GDM1 (cell line): ENCODE measurements around the gene SSBP3.

Experiments used
- DNase-seq: peaks from one replicate; lab custom pipeline; 2025; lab: John Stamatoyannopoulos, UW

SSBP3 gene

DNA sequence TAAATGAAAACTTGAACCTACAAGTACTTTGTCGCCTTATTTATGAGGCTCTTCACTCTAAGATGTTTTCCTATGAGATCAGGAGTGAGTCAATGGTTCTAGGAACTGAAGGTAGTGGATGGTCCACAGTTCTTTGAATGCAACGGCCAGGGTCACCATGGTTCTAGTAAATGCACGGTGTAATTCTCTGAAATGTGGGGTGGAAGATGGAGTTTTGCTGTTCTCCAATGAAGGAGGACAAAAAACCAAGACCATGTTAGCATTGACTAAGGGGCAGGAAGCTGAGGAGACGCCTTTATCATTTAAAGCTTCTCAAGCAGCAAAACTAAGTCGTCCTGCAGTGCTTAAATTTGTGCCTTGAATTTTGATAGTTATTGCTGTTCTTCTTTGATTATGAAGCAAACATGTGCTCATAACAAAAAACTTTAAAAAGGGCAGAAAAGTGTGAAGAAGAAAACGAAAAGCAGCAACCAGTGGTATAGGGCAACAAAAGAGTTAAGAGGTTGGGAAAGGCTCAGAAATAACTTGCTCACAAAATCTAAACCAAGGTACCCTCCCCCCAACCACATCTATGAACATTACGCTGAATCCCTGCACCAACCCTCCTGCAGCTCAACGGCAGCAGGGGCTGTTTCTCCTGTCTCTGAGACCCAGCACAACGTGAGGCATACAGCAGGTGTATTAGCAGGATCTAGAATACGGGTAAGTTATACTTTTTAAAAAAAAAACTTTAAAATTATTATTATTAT is 121.2 kb downstream of the SSBP3 start:
- no peak for DNase-seq

GRCh38 chr1:54283635-54284385 is 122.4 kb downstream of the SSBP3 start:
- no peak for DNase-seq

DNA sequence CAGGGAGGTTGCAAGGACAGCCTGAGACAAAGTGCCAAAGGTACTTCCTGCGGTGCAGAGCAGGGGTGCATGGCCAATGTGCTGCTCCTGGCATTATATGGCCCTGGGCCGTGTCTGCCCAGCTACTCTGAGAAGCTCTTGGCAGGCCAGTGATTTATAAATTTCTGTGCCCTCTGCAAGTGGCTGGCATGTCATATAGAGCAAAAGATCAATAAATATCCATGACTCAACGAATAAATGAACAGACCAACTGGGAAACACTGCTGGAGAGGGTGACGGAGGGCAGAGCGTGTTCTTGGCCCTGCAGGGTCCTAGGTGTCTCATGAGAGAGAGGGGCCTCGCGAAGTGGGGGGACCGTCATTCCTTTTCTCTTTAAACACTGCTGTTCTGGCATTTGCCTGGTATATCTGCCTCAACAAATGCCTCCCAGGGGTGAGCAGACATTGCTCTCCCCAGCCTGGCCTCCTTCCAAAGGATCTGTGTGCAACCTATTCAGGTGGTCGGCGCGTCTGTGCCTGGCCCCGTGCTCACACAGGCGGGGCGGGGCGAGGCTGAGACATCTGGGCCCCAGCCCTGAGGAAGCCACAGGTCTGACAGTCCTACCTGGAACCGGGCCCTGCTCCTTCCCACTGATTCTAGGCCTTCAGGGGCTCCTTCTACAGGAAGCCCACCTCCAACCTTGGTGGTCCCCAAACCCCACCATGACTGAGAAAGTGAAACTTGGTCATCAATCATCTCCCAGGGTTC is 123.9 kb downstream of the SSBP3 start:
- DNase-seq: no peak

DNA sequence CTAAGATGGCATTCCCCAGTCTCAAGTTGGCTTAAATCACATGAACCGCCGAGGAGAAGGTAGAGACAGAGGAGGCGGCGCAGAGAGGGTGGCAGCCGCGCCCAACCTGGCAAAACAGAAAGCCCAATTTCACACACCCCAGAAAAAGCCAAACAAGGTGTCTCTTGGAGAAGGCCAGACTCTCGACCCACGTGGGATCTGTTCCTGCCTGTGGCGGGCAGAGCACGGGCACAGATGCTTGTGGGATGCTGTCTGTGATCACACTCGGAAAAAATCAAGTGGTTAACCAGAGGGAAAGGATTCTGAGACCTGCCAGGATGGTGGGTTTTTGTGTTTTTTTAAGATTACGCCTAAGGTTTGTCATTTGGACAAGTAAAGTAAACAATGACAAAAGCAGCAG is 125.5 kb downstream of the SSBP3 start:
- DNase-seq: no peak

DNA sequence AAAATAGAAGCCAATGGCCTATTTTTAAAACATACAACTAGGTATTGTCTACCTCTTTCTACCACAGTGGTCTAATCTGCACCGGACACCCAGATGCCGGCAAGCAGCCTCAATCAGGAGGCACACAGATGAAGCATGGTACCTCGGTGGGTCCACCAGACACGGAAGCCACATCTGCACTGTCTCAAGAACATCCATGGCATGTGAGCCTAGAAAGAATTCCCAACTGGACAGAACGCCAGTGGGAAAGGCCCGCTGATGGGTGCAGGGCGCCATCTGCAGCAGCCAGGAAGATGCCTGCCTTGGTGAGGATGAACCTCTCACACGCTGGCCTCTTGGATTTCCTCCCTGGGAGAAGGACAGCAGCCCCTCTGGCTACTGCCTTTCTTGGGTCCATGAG is 126.7 kb downstream of the SSBP3 start:
- no peak for DNase-seq

DNA sequence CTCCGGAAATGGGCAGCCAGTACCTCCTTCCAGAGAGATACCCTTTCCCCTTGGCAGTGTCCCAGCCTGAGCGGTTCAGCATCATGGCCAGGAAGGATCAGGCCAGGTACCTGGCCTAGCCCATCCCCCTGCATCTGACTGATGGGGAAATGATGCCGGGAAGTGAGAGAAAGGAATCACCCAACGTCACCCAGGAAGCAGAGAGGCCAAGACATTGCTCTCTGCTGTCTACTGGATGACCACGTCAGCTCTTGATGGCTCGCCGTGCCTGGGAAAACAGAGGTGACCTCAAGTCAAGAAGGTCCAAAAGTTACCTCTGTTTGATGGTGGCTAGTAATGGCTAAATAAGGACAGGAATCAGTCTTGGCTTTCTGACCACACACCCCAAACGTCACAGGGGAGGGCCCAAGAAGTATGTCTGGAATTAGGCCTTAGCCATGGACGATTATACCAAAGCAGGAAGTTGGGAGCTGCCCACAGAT is 127.2 kb downstream of the SSBP3 start:
- DNase-seq: no peak

GRCh38 chr1:54277451-54278341 is 128.5 kb downstream of the SSBP3 start:
- DNase-seq: no peak

DNA sequence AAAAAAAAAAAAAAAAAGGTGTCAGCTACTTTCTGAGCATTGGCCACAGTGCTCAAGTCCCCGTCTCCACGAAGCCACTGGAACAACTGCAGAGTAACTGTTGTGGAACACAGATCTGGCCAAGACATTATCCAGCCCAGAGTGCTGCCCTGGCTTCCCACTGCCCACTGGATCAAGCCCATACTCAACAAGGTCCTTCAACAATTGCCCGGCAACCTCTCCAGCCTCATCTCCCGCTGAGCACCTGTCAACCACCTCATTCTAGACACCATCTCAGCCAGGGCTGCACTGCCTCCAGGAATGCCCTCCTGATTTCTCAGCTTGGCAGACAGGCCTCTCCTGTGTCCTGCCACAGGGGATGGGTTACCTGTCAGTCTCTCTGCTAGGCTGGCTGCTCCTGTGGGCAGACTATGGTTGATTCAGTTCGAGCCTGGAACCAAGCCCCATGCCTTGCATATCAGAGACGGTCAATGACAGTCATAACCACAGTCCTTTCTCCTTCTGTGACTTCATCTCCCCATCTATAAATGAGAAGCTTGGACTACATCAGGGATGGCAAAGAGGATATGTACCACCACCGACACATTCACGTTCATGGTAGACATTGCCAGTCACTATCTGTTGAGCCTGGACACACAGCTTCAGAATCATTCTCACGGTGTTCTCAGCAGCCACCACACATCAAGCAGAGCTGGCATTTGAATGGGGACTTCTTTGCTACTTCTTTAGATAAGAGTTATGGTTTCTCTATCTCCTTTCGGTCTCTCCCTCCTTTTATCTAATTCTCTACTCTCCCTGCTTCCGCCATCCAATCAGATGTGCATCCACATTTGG is 129.4 kb downstream of the SSBP3 start:
- no peak for DNase-seq

DNA sequence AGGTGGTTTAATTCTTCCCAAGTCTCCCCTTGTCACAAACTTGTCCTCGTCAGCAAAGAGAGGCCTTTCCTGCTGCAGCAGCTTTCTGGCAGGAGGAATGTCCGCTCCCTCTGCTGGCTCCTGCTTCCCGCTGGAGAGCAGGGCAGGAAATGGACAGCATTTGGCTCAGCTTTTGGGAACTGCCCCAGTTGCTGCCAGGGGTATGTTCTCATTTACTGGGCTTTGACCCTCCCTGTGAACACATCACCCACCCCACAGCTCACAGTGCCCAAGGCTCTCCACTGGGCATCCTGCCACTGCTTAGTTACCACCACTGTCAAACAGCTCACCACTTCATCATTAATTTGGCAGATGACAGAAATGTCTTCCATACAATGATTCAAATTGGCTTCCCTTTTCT is 130.8 kb downstream of the SSBP3 start:
- no peak for DNase-seq

DNA sequence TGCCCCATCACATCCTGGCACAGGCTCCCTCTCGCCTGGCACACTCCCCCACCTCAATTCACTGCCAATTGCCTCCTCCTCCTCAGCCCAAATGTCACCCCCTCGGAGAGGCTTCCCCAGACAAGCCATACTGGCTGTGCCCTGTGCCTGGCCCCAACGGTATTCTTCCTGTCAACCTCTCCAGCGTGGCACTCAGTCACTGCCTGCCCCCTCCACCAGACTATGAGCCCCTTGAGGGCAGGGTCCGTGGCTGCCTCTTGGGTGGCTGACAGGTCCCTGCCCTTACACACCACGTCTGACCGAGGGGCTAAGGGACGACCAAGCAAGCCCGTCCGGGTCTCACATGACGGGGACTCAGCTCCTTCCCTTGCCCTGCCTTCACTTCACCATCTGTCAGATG is 131.3 kb downstream of the SSBP3 start:
- DNase-seq: no peak

- DNase-seq: no peak
Measured at GRCh38 chr1:54274448-54274847, 131.7 kb downstream of the SSBP3 start.

GRCh38 chr1:54273795-54274163 is 132.4 kb downstream of the SSBP3 start:
- no peak for DNase-seq

GRCh38 chr1:54273092-54273794 is 133.0 kb downstream of the SSBP3 start:
- no peak for DNase-seq

- no peak for DNase-seq
Measured at GRCh38 chr1:54272772-54273091, 133.5 kb downstream of the SSBP3 start.

GRCh38 chr1:54272134-54272533 is 134.1 kb downstream of the SSBP3 start:
- DNase-seq: no peak

- no peak for DNase-seq
Measured at GRCh38 chr1:54271341-54271740, 134.9 kb downstream of the SSBP3 start.

DNA sequence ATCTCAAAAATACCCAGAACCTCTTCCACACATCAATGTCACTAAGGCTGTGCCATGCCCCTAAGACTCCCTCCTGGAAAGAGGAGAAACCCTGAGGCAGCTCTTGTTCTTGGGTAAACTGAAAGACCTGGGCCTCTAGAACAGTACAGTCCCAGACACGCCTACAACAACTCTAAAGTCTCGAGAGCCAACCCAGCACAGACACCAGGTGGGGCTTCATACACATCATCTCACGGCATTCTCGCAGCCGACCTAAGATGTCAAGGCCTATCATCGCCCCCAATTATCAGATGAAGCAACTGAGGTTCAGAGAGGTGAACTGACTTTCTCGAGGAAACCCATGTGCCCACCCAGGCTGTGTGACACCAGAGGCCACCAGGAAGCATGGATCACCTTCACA is 135.7 kb downstream of the SSBP3 start:
- no peak for DNase-seq

- no peak for DNase-seq
Measured at GRCh38 chr1:54268762-54269297, 137.4 kb downstream of the SSBP3 start.

DNA sequence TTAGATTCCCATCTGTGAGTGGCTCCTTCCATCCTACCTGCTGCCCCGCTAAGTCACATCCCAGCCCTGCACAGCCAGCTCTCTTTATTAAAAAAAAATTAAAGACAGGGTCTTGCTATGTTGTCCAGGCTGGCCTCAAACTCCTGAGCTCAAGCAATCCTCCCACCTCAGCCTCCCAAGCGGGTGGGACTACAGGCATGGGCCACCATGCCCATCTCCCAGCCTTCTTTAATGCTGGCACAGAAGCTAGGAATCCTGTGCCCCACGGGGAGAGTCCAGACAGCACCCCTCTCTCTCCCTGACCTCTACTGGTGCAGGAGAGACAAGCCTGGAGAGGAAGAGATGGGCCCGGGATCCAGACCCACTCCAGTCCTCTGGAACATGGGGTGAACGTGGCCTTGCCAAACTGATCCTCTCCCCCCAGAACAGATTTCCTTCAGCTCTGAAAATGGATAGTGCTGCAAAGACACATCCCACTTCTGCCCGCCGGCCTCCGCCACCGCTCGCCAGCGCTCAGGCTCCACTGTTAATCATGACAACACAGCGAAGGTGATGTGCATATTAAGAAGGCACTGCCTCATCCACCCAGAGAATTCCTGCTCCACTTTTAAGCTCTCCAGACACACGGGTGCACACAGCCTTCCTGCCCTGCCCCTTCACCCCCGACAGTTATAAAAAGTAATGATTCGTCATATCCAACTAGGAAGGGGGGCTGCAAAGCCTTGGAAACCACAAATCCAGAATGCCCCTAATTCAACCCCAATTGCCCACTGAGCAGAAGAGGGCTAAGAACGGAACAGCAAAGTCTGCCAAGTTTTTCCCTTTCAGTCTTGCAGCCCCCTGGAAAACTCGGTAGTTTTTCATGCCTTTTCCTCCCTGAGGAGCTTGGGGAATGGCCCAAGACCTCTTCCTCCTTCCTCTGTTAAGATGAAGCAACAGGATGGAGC is 138.1 kb downstream of the SSBP3 start:
- DNase-seq: no peak
